Progenitor cell of endocrine pancreas (in vitro differentiated cells): ENCODE measurements around the gene GPR142. TPM values are rescaled to one million over a fixed set of nuclear protein-coding genes. Genes with fewer than 3 reads are reported as not detected.

ENCODE experiments used
- DNase-seq: peaks from one replicate; pipeline ENCODE4 v3.0.0; 2021; ENCODE audit warnings: low spot score; ENCODE audit not compliant: unreplicated experiment
- H3K27ac Mint-ChIP-seq: 2 replicates; pipeline ENCODE4 v1.8.0; 2021; ENCODE audit warnings: mild to moderate bottlenecking, moderate library complexity, mixed read lengths
- H3K27me3 Mint-ChIP-seq: 2 replicates; pipeline ENCODE4 v1.8.0; 2021; ENCODE audit warnings: mixed read lengths
- H3K36me3 Mint-ChIP-seq: 2 replicates; pipeline ENCODE4 v1.8.0; 2022; ENCODE audit warnings: mixed read lengths; ENCODE audit not compliant: insufficient read depth
- H3K4me1 Mint-ChIP-seq: 2 replicates; pipeline ENCODE4 v1.8.0; 2021; ENCODE audit warnings: low read depth, mixed read lengths
- H3K4me3 Mint-ChIP-seq: 2 replicates; pipeline ENCODE4 v1.8.0; 2021; ENCODE audit warnings: low read depth, mild to moderate bottlenecking, moderate library complexity, mixed read lengths
- H3K9me3 Mint-ChIP-seq: 2 replicates; pipeline ENCODE4 v1.8.0; 2021; ENCODE audit warnings: low read depth, mixed read lengths
- CTCF ChIP-seq: fragments of 200-600 bp; sonication (generic); IDR thresholded peaks from one replicate; pipeline ENCODE4 v1.5.0; 2021; ENCODE audit warnings: antibody characterized with exemption, mild to moderate bottlenecking; ENCODE audit not compliant: unreplicated experiment
- total RNA-seq: library from RNA; stranded (reverse); gene quantifications from 2 replicates; pipeline ENCODE4 v1.2.1, GENCODE V29; 2021

The GPR142 gene
- total RNA-seq, 1 donor from 2014 or later, result 6.6 TPM

GRCh38 chr17:74417178-74418045 is 50.1 kb downstream of the GPR142 start:
- TF ChIP-seq CTCF, result no peak
- Mint-ChIP-seq H3K36me3 (no peaks in the 10 kb centered on the region), H3K9me3 (no peaks in the 10 kb centered on the region), H3K27ac (peak overlapping the region; percentile 54), H3K27me3 (no peaks in the 10 kb centered on the region), H3K4me3 (no peak overlapping the region), H3K4me1 (peaks cover 21% of the 10 kb centered on the region)
- DNase-seq, result no peak

- no peaks in the 10 kb centered on the region for H3K9me3 Mint-ChIP-seq
- H3K36me3 Mint-ChIP-seq, result no peaks in the 10 kb centered on the region
- H3K4me3 Mint-ChIP-seq, result no peak overlapping the region
- DNase-seq, result no peak
- peaks cover 20% of the 10 kb centered on the region for H3K4me1 Mint-ChIP-seq
- H3K27me3 Mint-ChIP-seq, result no peaks in the 10 kb centered on the region
- H3K27ac Mint-ChIP-seq, result peak overlapping the region; percentile 32
- TF ChIP-seq CTCF, result no peak
Observed at GRCh38 chr17:74419928-74420411, 52.7 kb downstream of the GPR142 start.

Other genes with a start within 250 kb of the GPR142 start
- 798 and 811 TPM in 2 replicates for gene RPL38, start 163.8 kb upstream of the GPR142 start, total RNA-seq
- gene TTYH2, start 153.9 kb upstream of the GPR142 start, total RNA-seq, result 0.69 and 1.1 TPM in 2 replicates
- not detected in 2 replicates for gene DNAI2, start 93.3 kb upstream of the GPR142 start, total RNA-seq
- 1.7 and 2.2 TPM in 2 replicates for gene KIF19, start 41.3 kb upstream of the GPR142 start, total RNA-seq
- 2.8 and 3.4 TPM in 2 replicates for gene BTBD17, start 5.6 kb upstream of the GPR142 start, total RNA-seq
- 182 and 207 TPM in 2 replicates for gene GPRC5C, start 64.6 kb downstream of the GPR142 start, total RNA-seq
- gene CD300A, start 99.1 kb downstream of the GPR142 start, total RNA-seq, result 3.9 and 4.5 TPM in 2 replicates
- not detected in 2 replicates for gene CD300LB, start 164.0 kb downstream of the GPR142 start, total RNA-seq
- gene CD300C, start 178.6 kb downstream of the GPR142 start, total RNA-seq, result not detected in 2 replicates
- gene CD300H, start 200.0 kb downstream of the GPR142 start, total RNA-seq, result not detected in 2 replicates
- not detected in 2 replicates for gene CD300LD, start 224.8 kb downstream of the GPR142 start, total RNA-seq